ENCODE measurements around the gene SHC2. TPM values are rescaled to one million over a fixed set of nuclear protein-coding genes. Genes with fewer than 3 reads are reported as not detected.
A peak's percentile ranks its signal among the peaks of the same experiment; 100 is the strongest.

The SHC2 gene
- total RNA-seq, 1 donor from 2014 or later = 47.8 TPM

DNA sequence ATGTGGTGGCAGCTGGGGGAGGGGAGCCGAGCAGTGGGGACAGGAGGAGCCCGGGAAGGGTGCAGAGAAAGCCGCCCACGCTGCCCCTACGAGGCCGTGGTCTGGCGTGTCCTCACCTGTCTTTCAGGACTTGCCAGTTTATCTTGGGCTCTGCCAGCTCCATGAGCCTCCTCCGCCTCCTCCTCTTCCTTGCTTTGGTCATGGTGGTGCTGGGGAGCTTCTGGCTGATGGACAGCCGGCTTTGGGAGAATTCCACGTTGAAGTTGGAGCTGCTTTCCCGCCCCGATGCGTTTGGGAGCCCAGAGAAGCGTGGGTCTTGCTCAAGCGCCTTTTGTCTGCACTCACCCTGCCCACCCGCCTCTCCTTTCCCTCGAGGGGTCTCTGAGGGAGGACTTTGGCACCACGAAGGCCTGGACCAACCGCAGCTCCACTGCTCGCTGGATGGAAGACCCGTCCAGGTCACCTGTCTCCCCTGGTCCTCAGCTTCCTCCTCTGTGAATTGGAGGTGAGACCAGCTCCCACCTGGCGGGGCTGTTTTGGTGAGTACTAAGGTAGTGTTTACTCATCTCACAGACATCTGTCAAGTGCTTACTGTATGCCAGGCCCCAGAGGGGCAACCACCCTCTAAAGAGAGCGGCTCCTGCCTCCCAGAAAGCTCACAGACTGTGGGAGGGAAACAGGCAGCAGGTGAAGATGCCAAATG, 86.5 kb downstream of the SHC2 start:
- H3K27ac Mint-ChIP-seq (ENCODE audit: unreplicated experiment) = no peak overlapping the region
- no peaks in the 10 kb centered on the region for H3K9me3 Mint-ChIP-seq (ENCODE audit: low read depth)
- H3K4me1 Mint-ChIP-seq (ENCODE audit: low read depth) = peaks cover 12% of the 10 kb centered on the region
- DNase-seq (ENCODE audit: low spot score) = peak; percentile 59
- no peaks in the 10 kb centered on the region for H3K36me3 Mint-ChIP-seq (ENCODE audit: low read depth)
- H3K4me3 Mint-ChIP-seq (ENCODE audit: unreplicated experiment) = no peak overlapping the region
- no peak for TF ChIP-seq CTCF (IDR thresholded peaks at IDR 0.05)
- H3K27me3 Mint-ChIP-seq (ENCODE audit: low read depth) = peaks cover 24% of the 10 kb centered on the region

DNA sequence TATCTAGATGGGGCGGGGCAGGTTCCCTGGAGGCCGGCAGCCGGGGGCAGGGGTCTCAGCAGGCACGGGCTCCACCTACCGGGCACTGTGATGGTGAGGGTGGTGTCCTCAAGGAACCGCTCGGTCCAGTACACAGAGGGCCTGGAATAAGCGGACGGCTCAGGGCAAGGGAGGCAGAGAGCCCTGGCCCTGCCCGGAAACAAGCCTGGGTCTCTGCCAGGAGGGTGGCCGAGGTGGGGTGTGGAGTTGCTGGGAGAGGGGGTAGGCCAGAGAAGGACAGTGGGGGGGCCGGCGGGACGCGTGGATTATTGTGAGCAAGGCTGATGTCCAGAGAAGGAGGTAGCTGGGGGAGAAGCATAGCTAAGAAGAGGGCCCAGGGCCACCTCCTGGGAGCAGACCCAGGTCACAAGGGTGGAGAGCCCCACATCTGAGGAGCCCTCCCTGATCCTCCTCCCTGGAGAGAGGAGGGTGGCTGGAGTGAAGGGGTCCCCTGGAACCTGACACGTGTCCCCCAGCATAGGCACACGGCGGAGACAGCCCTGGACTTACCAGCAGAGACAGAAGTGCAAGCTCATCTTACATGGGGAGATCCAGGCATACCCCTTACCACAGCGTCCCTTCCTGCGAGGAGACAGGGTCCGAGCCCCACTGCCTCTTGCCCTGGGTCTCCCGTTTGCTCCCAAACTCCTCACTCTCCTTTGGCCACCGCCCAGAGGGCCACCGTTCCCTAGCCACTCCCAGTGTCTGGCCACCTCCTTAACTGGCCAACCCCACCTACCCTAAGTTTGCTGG, 87.2 kb downstream of the SHC2 start:
- peak; percentile 83 for DNase-seq (ENCODE audit: low spot score)
- Mint-ChIP-seq H3K4me1 (ENCODE audit: low read depth) (peaks cover 12% of the 10 kb centered on the region), H3K9me3 (ENCODE audit: low read depth) (no peaks in the 10 kb centered on the region), H3K4me3 (ENCODE audit: unreplicated experiment) (no peak overlapping the region), H3K27ac (ENCODE audit: unreplicated experiment) (no peak overlapping the region), H3K36me3 (ENCODE audit: low read depth) (no peaks in the 10 kb centered on the region), H3K27me3 (ENCODE audit: low read depth) (peaks cover 30% of the 10 kb centered on the region)
- no peak for TF ChIP-seq CTCF (IDR thresholded peaks at IDR 0.05)

- no peaks in the 10 kb centered on the region for H3K36me3 Mint-ChIP-seq (ENCODE audit: low read depth)
- H3K27ac Mint-ChIP-seq (ENCODE audit: unreplicated experiment) = peak overlapping the region; percentile 55
- peak; percentile 84 for DNase-seq (ENCODE audit: low spot score)
- H3K9me3 Mint-ChIP-seq (ENCODE audit: low read depth) = no peaks in the 10 kb centered on the region
- TF ChIP-seq CTCF (IDR thresholded peaks at IDR 0.05) = no peak
- H3K27me3 Mint-ChIP-seq (ENCODE audit: low read depth) = peaks cover 30% of the 10 kb centered on the region
- peaks cover 12% of the 10 kb centered on the region for H3K4me1 Mint-ChIP-seq (ENCODE audit: low read depth)
- no peak overlapping the region for H3K4me3 Mint-ChIP-seq (ENCODE audit: unreplicated experiment)
These were observed 88.4 kb downstream of the SHC2 start for GRCh38 chr19:372306-372890.

- Mint-ChIP-seq H3K27ac (ENCODE audit: unreplicated experiment) (no peak overlapping the region), H3K9me3 (ENCODE audit: low read depth) (no peaks in the 10 kb centered on the region), H3K27me3 (ENCODE audit: low read depth) (peaks cover 37% of the 10 kb centered on the region), H3K4me3 (ENCODE audit: unreplicated experiment) (no peak overlapping the region), H3K4me1 (ENCODE audit: low read depth) (peaks cover 12% of the 10 kb centered on the region), H3K36me3 (ENCODE audit: low read depth) (no peaks in the 10 kb centered on the region)
- TF ChIP-seq CTCF (IDR thresholded peaks at IDR 0.05) = no peak
- peak; percentile 58 for DNase-seq (ENCODE audit: low spot score)
These were observed 89.2 kb downstream of the SHC2 start for GRCh38 chr19:371501-372168.
